NCI-H1105 (cell line): Measurements from ENCODE around the gene ITGBL1.

ENCODE experiments used
- DNase-seq: peaks from one replicate; lab custom pipeline; 2025; lab: John Stamatoyannopoulos, UW

The ITGBL1 gene

DNA sequence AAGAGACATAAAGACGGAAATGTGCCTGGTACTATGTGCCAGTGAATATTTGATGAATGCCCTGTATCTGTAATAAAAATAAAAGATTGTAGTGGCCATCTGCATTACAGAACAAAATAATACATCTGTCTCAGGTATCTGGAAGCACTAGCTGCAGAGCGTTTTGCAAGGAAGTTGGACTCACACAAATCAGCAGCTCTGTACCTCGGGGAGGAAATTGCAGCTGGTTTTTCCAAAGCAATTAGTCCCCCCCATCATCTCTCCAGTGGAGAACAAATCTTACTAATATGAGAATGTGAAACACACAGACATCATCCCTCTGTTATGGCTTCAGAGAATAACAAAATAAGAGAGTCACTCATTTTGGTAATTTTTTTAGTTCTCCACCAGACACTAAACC is 245.3 kb downstream of the ITGBL1 start:
- DNase-seq = no peak

DNA sequence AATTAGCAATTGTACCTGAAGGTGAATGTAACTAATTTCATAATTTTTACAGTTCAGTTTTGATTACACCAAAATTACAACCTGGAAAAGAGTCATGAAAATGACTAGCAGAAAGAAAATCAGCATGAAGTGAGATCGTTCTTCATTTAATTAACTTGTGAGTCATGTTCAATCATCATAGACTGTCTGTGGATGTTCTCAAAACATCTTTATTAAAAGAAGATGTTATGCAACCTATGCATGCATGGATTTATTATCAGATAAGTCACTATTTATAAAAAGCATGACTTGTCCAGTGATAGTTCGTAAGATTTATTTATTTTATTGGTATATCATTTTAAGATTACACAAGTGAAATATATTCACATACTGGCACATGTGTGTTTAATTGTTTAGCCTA is 245.9 kb downstream of the ITGBL1 start:
- no peak for DNase-seq

DNA sequence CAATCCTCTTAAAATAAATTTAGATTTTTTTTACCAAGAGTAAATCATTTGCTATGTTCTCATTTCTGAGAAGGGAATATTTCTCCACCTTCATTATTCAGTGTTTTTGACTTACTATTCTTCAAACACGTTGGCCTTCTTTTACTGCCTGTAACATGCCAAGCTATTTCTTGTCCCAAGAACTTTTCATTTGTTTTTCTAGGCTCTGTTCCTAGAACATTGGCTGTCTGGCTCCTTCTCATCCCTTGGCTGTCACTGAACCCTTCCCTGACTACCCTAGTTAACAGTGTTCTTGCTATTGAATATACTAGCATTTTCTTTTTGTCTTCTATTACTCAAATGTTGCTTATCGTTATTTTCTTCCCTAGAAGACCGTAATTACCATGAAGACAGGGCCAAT is 248.1 kb downstream of the ITGBL1 start:
- no peak for DNase-seq

DNA sequence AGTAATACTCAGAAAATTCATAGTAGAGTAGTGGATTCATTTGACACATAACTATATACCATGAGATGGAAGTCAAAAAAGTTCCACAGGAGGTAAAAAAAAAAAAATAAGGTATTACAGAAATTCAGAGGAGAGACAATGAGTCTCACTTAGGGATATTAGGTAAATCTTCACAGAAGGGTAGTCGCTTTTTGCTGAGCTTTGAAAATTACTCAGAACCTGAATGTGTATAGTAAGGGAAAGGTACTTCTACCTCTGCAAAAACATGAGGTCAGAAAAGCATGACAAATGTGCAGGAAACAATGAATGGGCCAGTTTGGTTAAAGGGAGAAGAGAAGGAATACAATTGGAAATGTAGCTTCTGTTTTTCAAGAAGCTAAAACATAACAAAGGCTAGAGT is 250.6 kb downstream of the ITGBL1 start:
- no peak for DNase-seq

DNA sequence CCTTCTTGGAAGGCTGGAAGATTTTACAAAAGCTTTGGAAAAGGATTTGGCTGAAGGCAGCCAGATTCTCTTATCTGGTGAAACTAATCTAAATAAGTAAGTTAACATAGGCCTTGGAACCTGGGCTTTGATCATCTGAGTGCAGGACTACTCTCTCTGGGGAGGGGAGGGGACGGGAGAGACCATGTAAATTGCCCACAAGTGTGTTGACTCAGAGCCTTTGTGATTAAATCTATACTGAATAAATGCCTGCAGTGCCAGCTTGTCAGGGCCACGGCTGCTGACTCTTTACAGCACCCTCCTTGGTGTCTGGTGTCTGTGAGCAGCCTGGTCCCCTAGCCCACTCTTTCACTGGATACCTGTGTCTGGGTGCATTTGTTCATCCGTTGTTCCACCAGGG is 251.4 kb downstream of the ITGBL1 start:
- DNase-seq = no peak

DNA sequence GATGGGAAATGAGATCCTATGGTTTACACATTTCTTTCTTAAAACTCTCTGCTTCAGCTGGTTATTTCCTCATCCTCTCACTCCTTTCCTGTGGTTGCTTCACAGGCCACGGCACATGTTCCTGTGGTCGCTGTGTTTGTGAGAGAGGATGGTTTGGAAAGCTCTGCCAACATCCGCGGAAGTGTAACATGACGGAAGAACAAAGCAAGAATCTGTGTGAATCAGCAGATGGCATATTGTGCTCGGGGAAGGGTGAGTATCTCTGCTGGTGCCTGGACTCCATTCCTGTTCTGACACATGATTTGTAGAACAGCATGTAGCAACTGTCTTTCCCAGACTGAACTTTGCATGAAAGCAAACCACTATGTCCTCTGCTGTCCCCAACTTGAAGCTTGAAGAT is 254.2 kb downstream of the ITGBL1 start:
- no peak for DNase-seq

DNA sequence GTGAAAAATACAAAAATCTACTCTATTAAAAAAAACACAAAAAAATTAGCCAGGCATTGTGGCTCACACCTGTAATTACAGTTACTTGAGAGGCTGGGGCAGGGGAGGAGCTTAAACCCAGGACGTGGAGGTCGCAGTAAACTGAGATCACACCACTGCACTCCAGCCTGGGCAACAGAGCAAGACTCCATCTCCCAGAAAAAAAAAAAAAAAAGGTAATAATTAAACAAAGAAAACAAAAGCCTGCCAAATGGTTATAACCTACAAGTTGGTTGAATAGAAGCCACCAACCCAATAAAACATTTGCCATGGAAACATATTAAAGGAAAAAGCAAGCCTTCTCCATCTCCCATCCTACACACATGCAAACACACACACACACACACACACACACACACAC is 255.2 kb downstream of the ITGBL1 start:
- DNase-seq = no peak

DNA sequence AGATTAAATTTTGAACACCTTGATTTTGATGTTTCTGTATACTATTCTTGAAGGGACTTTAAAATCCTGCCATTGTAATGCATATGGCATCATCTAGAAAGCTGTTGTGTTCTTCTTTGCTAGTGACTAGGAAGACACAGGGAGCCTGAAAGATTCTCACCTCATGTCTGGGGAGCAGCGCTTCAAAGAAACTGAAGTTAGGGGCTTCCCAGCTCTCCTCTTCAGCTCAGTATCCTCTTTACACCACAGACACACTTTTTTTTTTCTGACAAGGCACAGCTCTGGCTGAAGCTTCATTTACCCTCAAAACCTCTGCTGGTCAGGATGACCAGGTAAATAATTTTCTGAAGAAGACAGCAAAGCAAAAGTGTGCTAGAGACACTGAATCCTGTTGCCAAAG is 255.6 kb downstream of the ITGBL1 start:
- DNase-seq = no peak

DNA sequence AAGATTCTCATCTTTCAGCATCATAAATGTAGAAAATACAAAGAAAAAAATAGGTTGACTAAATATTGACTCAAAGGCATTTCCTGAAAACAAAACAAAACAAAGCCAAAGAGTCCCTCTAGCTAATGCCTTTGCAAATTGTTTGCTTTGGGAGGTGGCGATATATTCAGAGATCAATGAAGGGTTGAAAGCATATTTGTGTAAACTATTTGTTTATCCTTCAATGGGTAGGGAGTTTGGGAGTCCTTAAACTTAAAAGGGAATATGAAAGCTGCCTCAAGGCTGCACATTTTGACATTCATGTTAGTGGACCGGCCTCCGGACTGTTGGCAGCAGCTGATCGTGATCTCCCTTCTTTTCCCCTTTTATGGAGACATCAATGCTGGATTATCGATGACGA is 257.5 kb downstream of the ITGBL1 start:
- no peak for DNase-seq

DNA sequence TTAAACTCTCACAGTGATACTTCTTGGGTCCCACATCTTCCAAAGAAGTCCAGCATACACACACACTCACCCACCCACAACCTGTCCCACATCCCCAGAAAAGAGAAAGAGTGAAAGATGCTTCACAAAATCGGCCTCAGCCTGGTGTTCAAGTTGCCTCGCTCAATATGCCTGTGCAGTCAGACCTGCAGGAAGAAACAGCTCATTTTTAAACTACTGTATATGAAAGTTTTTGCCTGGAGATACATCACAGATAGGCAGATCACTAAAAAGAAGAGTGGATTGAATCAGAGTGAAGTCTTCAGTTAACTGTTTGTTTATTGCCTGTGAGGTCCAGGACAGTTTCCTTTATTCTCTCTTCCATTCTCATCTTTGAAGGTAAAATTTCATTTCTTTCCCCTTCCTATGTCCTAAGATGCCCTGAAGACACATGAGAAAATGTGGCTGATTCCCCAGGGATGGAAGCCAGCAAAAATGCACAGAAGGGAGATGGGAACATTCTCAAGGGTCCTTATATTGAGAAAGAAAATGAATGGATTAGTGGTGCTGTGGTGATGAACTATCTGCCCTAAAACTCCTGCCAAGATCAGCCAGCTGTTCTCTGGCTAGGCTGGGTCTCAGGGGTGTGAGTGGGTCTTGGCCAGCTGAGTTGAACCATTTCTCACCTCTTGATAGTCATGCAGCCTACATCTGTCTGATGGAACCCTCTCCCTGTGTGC is 259.0 kb downstream of the ITGBL1 start:
- no peak for DNase-seq

DNA sequence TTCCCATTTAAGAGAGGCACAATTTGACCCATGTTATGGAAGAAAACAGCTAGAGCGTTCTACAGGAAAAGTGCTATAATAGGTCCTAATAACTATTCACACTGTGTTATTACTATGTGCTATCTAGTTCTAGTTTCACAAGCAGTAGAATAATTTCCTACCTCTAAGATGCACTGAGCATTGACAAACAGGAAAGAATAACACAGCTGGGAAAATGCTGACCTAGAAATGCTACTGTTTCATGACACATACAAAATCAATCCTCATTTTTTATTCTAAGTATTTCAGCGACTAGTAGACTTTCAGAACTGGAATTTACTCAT is 259.5 kb downstream of the ITGBL1 start:
- DNase-seq = no peak

DNA sequence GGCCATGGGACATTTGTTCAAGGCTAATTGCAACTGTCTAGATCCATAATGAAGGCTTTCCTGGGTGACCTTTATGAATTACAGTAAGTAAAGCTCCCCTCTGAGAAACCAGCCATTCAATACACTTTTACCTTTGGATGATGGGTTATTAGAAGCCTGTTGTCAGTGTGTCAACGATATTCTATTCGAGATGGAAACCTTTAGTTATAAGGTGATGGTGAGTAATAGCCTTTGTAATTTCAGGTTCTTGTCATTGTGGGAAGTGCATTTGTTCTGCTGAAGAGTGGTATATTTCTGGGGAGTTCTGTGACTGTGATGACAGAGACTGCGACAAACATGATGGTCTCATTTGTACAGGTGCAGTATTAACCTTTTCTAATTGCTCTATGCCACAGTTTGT is 261.7 kb downstream of the ITGBL1 start:
- no peak for DNase-seq

DNA sequence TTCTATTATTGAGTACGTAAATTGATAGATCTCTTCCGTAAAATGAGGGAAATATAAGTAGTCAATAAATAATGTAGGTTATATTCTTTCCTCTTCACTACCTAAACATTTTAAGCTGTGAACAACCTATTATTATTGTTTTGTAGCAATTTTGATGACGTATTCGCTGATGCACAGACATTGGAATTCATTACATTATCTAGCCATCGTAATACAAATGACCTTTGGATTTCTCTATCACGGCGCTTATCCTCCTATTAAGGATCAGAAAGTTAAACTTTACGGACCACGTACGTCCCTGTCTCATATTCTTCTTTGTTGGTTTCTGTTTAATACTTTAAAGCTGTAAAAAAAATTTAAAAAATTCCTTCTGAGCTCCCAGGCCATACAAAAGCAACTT is 264.9 kb downstream of the ITGBL1 start:
- no peak for DNase-seq

DNA sequence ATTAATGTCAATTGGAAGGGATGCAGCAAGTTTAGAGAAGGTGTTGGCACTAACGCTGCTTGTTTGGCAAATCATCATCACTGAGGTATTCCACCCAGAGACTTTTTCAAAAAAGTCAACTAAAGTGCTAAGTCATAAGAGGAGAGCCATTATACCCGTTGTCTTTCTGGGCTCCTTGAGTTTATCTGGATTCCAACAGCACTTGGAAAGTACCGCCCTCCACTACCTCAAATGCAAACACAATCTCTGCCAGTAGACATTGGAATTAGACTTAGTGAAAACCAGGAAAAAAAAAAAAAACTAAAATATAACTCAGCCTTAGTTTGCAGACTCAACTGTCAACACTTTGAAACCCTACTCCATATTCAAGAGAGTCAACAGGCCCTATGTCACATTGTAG is 266.0 kb downstream of the ITGBL1 start:
- DNase-seq = no peak

DNA sequence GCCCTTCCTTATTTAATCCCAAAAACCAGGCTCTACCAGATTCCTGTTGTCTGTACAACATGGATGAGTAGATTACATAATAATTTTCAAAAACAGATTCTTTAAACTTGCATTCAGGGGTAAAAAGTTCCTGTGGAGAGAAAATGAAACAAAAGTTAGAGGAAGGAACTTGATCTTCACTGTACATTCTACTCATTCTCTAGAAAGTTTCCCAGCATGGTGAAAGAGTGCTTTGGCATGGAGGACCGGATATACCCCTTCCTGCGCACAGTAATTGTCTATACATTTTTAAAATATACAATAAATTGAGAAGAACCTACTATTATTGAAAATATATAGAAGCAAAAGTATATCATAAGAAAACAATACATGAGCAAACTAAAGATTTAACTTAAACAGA is 274.2 kb downstream of the ITGBL1 start:
- DNase-seq = no peak

DNA sequence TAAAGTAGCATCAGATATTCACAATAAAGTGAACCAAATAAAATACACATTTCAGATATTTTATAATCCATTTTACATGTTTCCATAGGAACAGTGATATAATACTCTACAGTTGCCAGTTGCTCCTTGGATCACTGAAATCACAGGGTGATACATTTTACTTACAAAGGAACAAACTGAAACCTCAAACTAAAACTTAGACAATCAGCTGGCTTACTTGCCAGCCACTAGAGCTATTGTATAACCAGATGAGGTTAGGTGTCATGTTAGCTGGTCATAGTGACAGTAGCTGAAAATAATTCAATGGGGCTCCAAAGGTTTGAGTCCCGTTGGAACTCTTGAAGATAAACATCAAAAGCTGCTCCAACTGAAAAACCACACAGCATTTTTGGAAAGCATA is 274.6 kb downstream of the ITGBL1 start:
- DNase-seq = no peak

DNA sequence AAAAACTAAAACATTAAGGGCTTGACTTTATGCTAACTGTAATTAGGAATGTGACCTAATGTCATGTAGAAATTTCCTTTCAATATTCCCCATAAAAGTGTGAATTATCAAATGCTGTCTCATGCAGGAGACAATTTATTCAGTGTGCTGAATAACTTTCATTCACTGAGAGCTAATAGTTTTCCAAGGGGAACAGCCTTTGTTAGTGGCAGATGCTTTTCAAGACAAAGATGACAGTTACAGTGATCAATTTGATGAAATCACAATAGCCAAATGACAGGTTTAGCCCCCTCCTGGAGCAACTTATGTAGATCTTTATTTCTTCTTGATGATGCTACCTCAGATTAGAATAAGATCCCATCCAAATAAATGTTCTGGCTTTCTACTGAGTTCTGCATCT is 275.5 kb downstream of the ITGBL1 start:
- DNase-seq = no peak

DNA sequence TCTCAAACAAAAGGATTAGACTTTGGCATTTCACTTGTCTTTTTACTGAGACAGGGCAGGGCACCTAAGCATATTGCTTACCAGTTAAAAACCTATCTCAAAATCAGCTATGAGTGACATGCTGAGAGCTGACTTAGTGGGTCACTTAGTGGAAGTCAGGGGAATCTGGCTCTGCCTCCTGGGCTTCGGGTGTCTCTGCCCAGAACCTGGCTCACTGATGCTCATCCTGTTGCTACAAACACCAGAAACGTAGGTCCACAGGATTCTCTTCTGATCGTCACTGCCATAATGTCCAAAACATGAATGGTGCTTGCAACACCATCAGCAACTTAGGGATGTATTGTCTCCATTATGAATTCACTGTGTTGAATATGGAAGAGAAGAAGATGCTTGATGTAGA is 276.1 kb downstream of the ITGBL1 start:
- no peak for DNase-seq

DNA sequence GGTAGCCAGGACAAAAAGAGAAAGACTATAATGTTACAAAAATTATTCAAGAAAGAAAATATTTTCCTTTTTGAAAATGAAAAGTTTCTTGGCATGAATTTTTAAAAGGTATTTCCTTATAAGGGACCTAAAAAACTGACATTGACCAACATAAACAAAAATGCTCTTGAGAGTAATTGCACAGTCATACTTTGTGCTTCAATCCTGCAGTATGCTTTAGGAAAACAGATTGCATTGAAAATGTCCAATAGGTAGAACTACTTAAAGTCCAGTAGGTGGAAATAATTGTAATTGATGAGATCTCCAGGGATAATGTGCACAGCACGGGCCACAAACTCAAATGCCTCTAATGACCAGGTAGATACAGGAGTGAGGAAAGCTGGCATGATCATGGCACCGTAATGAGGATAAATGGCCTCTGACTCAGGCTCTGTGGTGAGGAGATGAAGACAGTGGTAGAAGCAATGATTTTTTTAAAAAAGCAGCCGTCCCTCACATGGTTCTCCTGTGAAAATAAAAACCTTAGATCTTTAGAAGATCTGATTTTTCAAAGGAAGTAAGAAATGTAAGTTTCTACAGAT is 278.0 kb downstream of the ITGBL1 start:
- DNase-seq = no peak

DNA sequence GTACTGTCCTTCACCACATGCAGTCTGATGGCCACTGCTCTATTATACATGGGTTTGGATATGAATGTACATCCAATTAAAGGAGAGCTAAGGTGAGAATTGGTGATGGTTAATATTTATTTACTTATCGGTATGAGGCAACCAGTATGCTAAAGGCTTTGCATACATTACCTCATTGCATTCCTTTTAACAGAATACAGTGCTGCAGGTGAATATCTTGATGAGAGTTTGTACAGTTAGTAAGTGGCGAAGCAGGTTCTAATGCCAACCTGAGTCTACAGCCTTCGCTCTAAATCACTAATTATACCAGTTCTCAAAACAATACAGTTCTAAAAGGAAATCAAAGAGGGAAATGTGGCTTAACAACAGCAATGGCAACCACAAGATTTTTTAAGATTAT is 284.1 kb downstream of the ITGBL1 start:
- no peak for DNase-seq

DNA sequence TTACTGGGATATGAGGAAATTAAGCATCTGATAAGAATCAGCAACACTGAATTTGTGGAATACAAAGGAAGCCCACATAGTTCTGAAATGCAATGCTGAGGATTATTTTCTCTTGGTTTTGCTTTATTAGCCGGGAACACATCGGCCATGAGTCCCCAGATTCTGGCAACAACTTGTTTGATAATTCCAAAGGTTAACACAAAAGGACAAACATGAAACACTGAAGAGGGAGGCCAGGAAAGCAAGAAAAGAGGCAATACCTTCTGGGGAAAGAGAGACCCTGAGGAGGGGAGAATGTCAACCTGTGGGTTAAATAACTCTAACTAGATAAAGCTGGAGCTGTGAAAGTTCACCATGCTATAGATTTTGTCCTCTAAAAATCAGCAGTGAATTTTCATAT is 285.9 kb downstream of the ITGBL1 start:
- DNase-seq = no peak

DNA sequence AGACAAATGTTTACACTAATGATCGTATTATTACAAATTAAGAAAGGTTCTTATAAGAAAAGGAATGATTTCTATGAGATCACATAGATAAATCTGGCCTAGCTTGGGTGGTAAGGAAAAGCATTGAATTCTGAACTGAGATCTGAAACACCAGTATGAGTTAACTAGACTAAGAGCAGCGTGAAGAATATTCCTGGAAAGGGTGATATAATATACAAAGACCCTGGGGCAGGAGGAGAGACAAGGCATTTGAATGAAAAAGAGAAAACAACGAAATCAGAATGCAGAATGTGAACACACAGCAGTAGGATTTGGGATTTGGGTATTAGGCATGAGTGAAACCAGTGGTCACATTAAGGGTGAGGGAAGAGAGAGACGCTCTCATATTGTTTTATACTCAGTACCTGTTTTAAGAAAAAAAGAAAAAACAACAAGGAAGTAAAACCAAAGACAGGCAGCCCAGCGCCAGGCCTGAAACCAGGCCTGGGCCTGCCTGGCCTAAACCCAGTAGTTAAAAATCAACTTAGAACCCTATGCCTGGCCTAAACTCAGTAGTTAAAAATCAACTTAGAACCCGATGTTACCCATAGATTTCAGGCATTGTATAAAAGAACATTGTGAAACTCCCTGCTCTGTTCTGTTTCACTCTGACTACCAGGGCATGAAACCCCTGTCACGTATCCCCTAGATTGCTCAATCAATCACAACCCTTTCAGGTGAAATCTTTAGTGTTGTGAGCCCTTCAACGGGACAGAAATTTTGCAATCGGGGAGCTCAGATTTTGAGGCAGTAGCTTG is 287.1 kb downstream of the ITGBL1 start:
- DNase-seq = no peak

DNA sequence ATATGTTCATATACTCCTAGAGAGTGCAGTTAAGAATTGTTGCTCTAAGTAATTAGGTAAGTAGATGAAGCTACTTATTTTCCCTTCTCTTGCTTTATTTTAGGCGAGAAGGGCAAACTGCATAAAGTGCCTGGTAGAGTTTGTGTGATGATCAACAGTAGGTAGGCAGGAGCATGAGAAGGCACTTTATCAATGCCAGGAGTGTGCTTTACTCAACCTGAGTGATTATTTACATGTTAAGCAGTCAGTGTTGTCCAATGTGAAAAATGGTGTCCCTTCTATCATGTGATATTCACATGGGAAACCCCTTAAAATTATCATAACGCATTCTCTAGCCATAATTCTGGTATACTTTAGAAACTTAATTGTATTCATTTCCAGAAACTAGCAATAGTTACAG is 294.0 kb downstream of the ITGBL1 start:
- DNase-seq = no peak

DNA sequence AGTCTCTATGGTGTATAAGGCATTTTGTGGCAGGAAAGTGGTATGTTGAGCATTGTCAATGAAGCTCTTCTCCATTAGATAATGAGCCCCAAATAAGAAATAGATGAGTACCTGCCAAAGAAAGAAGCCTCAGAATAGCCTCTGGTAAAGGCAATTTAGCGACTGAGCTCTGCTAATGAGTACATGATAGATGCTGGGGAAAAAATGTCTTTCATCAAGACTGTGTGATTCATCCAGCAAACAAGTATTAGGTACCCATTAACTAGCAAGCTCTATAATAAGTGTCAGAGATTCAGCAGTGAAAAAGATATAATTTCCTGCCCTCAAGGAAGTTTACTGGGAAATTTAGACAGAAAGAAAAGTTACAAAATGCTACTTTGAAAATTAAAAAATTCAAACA is 294.6 kb downstream of the ITGBL1 start:
- DNase-seq = no peak
